ENCODE measurements around the gene ZNF474.

GRCh38 chr5:122141751-122142150 is 12.4 kb downstream of the ZNF474 start:
- TF ChIP-seq CTCF (IDR thresholded peaks at IDR 0.05; ENCODE audit: low read depth, low read length) (no peak), EZH2phosphoT487 (IDR thresholded peaks at IDR 0.05; ENCODE audit: low read depth) (no peak)

Data from OCI-LY3 (cell line).